HEK293 (cell line): ENCODE measurements around the gene KRTCAP2.
A peak's percentile ranks its signal among the peaks of the same experiment; 100 is the strongest.

Experiments used
- GLI2 ChIP-seq: fragments of 450-650 bp; formaldehyde crosslinking; IDR thresholded peaks from 2 replicates; pipeline ENCODE4; 2017; ENCODE audit warnings: missing biosample characterization, missing genetic modification characterization, low read depth, borderline replicate concordance
- KLF7 ChIP-seq: fragments of 450-650 bp; formaldehyde crosslinking; IDR thresholded peaks from 2 replicates; pipeline ENCODE4 v1.5.1; 2016; ENCODE audit warnings: missing biosample characterization, missing genetic modification characterization, borderline replicate concordance
- MYNN ChIP-seq: fragments of 450-650 bp; formaldehyde crosslinking; IDR thresholded peaks from 2 replicates; pipeline ENCODE4 v1.5.1; 2016; ENCODE audit warnings: missing biosample characterization, missing genetic modification characterization, borderline replicate concordance
- OVOL3 ChIP-seq: fragments of 450-650 bp; formaldehyde crosslinking; IDR thresholded peaks from 2 replicates; pipeline ENCODE4 v1.5.1; 2016; ENCODE audit warnings: missing biosample characterization, missing genetic modification characterization
- PRDM1 ChIP-seq: fragments of 450-650 bp; formaldehyde crosslinking; IDR thresholded peaks from 2 replicates; pipeline ENCODE4; 2016; ENCODE audit warnings: missing biosample characterization, missing genetic modification characterization
- SALL2 ChIP-seq: fragments of 450-650 bp; formaldehyde crosslinking; IDR thresholded peaks from 2 replicates; pipeline ENCODE4 v1.5.0; 2017; ENCODE audit warnings: missing biosample characterization, mild to moderate bottlenecking, missing genetic modification characterization, borderline replicate concordance
- SP3 ChIP-seq: fragments of 450-650 bp; formaldehyde crosslinking; IDR thresholded peaks from 2 replicates; pipeline ENCODE4 v1.5.1; 2016; ENCODE audit warnings: missing biosample characterization, missing genetic modification characterization
- TCF7L2 ChIP-seq: IDR thresholded peaks from 2 replicates; pipeline ENCODE4 v1.6.1; 2011; ENCODE audit warnings: low read depth, mild to moderate bottlenecking, inconsistent platforms, low read length, moderate library complexity, borderline replicate concordance
- TRIM28 ChIP-seq: IDR thresholded peaks from 2 replicates; pipeline ENCODE4 v1.6.1; 2011; ENCODE audit warnings: low read length, control low read depth, borderline replicate concordance
- WT1 ChIP-seq: fragments of 450-650 bp; formaldehyde crosslinking; IDR thresholded peaks from 2 replicates; pipeline ENCODE4 v1.5.1; 2016; ENCODE audit warnings: missing biosample characterization, missing genetic modification characterization
- ZNF133 ChIP-seq: fragments of 450-650 bp; formaldehyde crosslinking; IDR thresholded peaks from 2 replicates; pipeline ENCODE4 v1.5.1; 2016; ENCODE audit warnings: missing biosample characterization, missing genetic modification characterization
- ZNF202 ChIP-seq: fragments of 450-650 bp; formaldehyde crosslinking; IDR thresholded peaks from 2 replicates; pipeline ENCODE4 v1.5.1; 2016; ENCODE audit warnings: missing biosample characterization, missing genetic modification characterization, borderline replicate concordance
- ZNF211 ChIP-seq: fragments of 450-650 bp; formaldehyde crosslinking; IDR thresholded peaks from 2 replicates; pipeline ENCODE4 v1.5.1; 2016; ENCODE audit warnings: low read depth, missing biosample characterization, missing genetic modification characterization
- ZNF341 ChIP-seq: fragments of 450-650 bp; formaldehyde crosslinking; IDR thresholded peaks from 2 replicates; pipeline ENCODE4; 2016; ENCODE audit warnings: low read depth, missing biosample characterization, missing genetic modification characterization
- ZNF433 ChIP-seq: fragments of 450-650 bp; formaldehyde crosslinking; IDR thresholded peaks from 2 replicates; pipeline ENCODE4 v1.5.1; 2016; ENCODE audit warnings: missing biosample characterization, missing genetic modification characterization, low read depth
- ZNF521 ChIP-seq: fragments of 450-650 bp; formaldehyde crosslinking; IDR thresholded peaks from 2 replicates; pipeline ENCODE4 v1.5.1; 2017; ENCODE audit warnings: missing biosample characterization, mild to moderate bottlenecking, missing genetic modification characterization
- ZNF629 ChIP-seq: fragments of 450-650 bp; formaldehyde crosslinking; IDR thresholded peaks from 2 replicates; pipeline ENCODE4 v1.5.1; 2017; ENCODE audit warnings: missing biosample characterization, missing genetic modification characterization
- ZNF654 ChIP-seq: fragments of 450-650 bp; formaldehyde crosslinking; IDR thresholded peaks from 2 replicates; pipeline ENCODE4 v1.5.1; 2016; ENCODE audit warnings: low read depth, missing biosample characterization, missing genetic modification characterization
- ZNF76 ChIP-seq: fragments of 450-650 bp; formaldehyde crosslinking; IDR thresholded peaks from 2 replicates; pipeline ENCODE4; 2016; ENCODE audit warnings: low read depth, missing biosample characterization, missing genetic modification characterization, borderline replicate concordance
- ZNF792 ChIP-seq: fragments of 450-650 bp; formaldehyde crosslinking; IDR thresholded peaks from 2 replicates; pipeline ENCODE4 v1.5.1; 2016; ENCODE audit warnings: missing biosample characterization, missing genetic modification characterization
- ZNF837 ChIP-seq: fragments of 450-650 bp; formaldehyde crosslinking; IDR thresholded peaks from 2 replicates; pipeline ENCODE4 v1.5.1; 2016; ENCODE audit warnings: missing biosample characterization, missing genetic modification characterization
- TF ChIP-seq, protein P1 (sequence below): fragments of 450-650 bp; formaldehyde crosslinking; optimal IDR thresholded peaks from 2 replicates; pipeline ENCODE3; 2016; ENCODE audit warnings: missing biosample characterization, mild to moderate bottlenecking, missing genetic modification characterization
- TF ChIP-seq, protein P2 (sequence below): fragments of 450-650 bp; formaldehyde crosslinking; IDR thresholded peaks from 2 replicates; pipeline ENCODE4 v1.5.1; 2016; ENCODE audit warnings: missing biosample characterization, missing genetic modification characterization
- TF ChIP-seq, protein P3 (sequence below): fragments of 450-650 bp; formaldehyde crosslinking; IDR thresholded peaks from 2 replicates; pipeline ENCODE4 v1.5.1; 2017; ENCODE audit warnings: missing biosample characterization, missing genetic modification characterization
- TF ChIP-seq, protein P4 (sequence below): fragments of 450-650 bp; formaldehyde crosslinking; IDR thresholded peaks from 2 replicates; pipeline ENCODE4 v1.5.1; 2016; ENCODE audit warnings: missing biosample characterization, missing genetic modification characterization, borderline replicate concordance
- TF ChIP-seq, protein P5 (sequence below): fragments of 450-650 bp; IDR thresholded peaks from 2 replicates; pipeline ENCODE4 v1.5.1; 2018; ENCODE audit warnings: missing biosample characterization, mild to moderate bottlenecking, missing genetic modification characterization
- TF ChIP-seq, protein P6 (sequence below): fragments of 450-650 bp; formaldehyde crosslinking; IDR thresholded peaks from 2 replicates; pipeline ENCODE4 v1.5.1; 2016; ENCODE audit warnings: missing biosample characterization, missing genetic modification characterization

Gene KRTCAP2

DNA sequence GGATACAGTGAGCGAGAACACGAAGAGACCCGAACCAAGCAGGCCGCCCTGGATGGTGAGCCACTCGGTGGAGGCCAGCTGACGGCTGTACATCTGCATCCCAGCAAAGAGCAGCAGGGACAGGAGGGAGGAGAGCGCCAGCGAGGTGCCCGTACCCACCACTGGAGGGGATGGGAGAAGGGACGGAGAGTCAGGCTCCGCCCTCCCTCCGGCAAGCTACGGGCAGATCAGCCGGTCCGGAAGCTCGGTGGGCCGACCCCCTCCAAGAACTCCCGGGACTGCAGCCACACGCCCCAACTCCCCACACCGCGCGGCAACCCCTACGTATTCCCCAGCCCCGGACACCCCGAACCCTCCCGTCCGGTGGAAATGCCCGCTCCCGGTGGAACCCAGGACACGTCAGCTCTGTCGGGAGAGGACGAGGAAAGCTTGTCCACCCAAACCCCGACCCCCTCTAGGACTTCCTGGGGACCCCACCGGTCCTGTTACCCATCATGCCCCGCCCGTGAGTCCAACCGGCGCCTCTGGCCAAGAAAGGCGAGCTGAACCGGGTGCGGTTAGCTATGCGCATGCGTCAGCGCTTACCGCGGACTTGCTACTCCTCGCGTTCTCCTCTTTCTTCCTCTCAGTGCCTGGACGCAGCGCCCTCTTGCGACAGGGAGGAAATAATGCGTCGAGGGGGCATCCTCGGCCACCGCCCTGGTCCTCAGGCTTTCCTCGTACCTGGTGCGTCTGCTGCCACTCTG is at the start of gene KRTCAP2 (continued):
- TF ChIP-seq SP3 (tag by site-specific recombination) (peak; percentile 65), ZNF341 (tag by site-specific recombination) (peak; percentile 49), TCF7L2 (no peak), ZNF837 (tag by site-specific recombination) (0 out of 2 replicates have a peak, but pooled peaks have one; percentile 26), KLF7 (tag by site-specific recombination) (no peak; the same call in 1 of the 2 replicates), ZNF792 (tag by site-specific recombination) (no peak), ZNF202 (tag by site-specific recombination) (no peak), ZNF433 (no peak), SALL2 (tag by site-specific recombination) (no peak), TRIM28 (peak; percentile 94), ZNF211 (tag by site-specific recombination) (no peak), ZNF629 (tag by site-specific recombination) (peak; percentile 63), OVOL3 (tag by site-specific recombination) (no peak), MYNN (tag by site-specific recombination) (no peak), ZNF76 (tag by site-specific recombination) (peak; percentile 94), ZNF133 (tag by site-specific recombination) (no peak), ZNF521 (tag by site-specific recombination) (no peak), ZNF654 (no peak), PRDM1 (no peak), WT1 (tag by site-specific recombination) (peak; percentile 47; the same call in 1 of the 2 replicates), GLI2 (tag by site-specific recombination) (no peak)
- TF ChIP-seq, protein P1, sequence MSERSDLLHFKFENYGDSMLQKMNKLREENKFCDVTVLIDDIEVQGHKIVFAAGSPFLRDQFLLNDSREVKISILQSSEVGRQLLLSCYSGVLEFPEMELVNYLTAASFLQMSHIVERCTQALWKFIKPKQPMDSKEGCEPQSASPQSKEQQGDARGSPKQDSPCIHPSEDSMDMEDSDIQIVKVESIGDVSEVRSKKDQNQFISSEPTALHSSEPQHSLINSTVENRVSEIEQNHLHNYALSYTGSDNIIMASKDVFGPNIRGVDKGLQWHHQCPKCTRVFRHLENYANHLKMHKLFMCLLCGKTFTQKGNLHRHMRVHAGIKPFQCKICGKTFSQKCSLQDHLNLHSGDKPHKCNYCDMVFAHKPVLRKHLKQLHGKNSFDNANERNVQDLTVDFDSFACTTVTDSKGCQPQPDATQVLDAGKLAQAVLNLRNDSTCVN (tag by site-specific recombination), result peak; percentile 4
- TF ChIP-seq, protein P2, sequence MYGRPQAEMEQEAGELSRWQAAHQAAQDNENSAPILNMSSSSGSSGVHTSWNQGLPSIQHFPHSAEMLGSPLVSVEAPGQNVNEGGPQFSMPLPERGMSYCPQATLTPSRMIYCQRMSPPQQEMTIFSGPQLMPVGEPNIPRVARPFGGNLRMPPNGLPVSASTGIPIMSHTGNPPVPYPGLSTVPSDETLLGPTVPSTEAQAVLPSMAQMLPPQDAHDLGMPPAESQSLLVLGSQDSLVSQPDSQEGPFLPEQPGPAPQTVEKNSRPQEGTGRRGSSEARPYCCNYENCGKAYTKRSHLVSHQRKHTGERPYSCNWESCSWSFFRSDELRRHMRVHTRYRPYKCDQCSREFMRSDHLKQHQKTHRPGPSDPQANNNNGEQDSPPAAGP, result peak; percentile 59; the same call in 1 of the 2 replicates
- TF ChIP-seq, protein P3, sequence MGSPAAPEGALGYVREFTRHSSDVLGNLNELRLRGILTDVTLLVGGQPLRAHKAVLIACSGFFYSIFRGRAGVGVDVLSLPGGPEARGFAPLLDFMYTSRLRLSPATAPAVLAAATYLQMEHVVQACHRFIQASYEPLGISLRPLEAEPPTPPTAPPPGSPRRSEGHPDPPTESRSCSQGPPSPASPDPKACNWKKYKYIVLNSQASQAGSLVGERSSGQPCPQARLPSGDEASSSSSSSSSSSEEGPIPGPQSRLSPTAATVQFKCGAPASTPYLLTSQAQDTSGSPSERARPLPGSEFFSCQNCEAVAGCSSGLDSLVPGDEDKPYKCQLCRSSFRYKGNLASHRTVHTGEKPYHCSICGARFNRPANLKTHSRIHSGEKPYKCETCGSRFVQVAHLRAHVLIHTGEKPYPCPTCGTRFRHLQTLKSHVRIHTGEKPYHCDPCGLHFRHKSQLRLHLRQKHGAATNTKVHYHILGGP (tag by site-specific recombination), result no peak
- TF ChIP-seq, protein P4, sequence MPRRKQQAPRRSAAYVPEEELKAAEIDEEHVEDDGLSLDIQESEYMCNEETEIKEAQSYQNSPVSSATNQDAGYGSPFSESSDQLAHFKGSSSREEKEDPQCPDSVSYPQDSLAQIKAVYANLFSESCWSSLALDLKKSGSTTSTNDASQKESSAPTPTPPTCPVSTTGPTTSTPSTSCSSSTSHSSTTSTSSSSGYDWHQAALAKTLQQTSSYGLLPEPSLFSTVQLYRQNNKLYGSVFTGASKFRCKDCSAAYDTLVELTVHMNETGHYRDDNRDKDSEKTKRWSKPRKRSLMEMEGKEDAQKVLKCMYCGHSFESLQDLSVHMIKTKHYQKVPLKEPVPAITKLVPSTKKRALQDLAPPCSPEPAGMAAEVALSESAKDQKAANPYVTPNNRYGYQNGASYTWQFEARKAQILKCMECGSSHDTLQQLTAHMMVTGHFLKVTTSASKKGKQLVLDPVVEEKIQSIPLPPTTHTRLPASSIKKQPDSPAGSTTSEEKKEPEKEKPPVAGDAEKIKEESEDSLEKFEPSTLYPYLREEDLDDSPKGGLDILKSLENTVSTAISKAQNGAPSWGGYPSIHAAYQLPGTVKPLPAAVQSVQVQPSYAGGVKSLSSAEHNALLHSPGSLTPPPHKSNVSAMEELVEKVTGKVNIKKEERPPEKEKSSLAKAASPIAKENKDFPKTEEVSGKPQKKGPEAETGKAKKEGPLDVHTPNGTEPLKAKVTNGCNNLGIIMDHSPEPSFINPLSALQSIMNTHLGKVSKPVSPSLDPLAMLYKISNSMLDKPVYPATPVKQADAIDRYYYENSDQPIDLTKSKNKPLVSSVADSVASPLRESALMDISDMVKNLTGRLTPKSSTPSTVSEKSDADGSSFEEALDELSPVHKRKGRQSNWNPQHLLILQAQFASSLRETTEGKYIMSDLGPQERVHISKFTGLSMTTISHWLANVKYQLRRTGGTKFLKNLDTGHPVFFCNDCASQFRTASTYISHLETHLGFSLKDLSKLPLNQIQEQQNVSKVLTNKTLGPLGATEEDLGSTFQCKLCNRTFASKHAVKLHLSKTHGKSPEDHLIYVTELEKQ (tag by site-specific recombination), result no peak
- TF ChIP-seq, protein P5, sequence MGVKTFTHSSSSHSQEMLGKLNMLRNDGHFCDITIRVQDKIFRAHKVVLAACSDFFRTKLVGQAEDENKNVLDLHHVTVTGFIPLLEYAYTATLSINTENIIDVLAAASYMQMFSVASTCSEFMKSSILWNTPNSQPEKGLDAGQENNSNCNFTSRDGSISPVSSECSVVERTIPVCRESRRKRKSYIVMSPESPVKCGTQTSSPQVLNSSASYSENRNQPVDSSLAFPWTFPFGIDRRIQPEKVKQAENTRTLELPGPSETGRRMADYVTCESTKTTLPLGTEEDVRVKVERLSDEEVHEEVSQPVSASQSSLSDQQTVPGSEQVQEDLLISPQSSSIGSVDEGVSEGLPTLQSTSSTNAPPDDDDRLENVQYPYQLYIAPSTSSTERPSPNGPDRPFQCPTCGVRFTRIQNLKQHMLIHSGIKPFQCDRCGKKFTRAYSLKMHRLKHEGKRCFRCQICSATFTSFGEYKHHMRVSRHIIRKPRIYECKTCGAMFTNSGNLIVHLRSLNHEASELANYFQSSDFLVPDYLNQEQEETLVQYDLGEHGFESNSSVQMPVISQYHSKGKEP (tag by site-specific recombination), result no peak
- TF ChIP-seq, protein P6, sequence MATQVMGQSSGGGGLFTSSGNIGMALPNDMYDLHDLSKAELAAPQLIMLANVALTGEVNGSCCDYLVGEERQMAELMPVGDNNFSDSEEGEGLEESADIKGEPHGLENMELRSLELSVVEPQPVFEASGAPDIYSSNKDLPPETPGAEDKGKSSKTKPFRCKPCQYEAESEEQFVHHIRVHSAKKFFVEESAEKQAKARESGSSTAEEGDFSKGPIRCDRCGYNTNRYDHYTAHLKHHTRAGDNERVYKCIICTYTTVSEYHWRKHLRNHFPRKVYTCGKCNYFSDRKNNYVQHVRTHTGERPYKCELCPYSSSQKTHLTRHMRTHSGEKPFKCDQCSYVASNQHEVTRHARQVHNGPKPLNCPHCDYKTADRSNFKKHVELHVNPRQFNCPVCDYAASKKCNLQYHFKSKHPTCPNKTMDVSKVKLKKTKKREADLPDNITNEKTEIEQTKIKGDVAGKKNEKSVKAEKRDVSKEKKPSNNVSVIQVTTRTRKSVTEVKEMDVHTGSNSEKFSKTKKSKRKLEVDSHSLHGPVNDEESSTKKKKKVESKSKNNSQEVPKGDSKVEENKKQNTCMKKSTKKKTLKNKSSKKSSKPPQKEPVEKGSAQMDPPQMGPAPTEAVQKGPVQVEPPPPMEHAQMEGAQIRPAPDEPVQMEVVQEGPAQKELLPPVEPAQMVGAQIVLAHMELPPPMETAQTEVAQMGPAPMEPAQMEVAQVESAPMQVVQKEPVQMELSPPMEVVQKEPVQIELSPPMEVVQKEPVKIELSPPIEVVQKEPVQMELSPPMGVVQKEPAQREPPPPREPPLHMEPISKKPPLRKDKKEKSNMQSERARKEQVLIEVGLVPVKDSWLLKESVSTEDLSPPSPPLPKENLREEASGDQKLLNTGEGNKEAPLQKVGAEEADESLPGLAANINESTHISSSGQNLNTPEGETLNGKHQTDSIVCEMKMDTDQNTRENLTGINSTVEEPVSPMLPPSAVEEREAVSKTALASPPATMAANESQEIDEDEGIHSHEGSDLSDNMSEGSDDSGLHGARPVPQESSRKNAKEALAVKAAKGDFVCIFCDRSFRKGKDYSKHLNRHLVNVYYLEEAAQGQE, result no peak
